Measurements from ENCODE around the gene SERPINA9.

DNA sequence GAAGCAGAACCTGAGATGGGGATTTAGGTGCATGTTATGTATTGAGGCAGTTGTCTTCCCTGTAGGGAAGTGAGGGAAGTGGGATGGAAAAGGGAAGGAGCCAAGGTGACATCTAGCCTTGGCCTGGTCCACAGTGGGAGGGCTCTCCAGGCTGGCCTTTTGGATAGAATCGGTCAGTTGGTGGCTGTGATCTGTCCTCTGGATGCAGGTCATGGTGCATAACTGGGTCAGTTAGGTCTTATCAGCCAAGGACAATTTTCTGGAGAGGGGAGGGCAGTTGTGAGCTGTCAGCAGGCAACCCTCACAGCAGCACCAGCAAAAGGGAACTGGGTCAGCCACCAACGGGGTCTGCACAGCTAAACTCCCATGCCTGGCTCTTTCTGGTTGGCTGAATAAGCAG is 23.7 kb upstream of the SERPINA9 start:
- TF ChIP-seq EP300 (IDR thresholded peaks at IDR 0.05) = no peak
- TF ChIP-seq POLR2A (IDR thresholded peaks at IDR 0.05; ENCODE audit: low read depth) = no peak
- TF ChIP-seq, protein P1, sequence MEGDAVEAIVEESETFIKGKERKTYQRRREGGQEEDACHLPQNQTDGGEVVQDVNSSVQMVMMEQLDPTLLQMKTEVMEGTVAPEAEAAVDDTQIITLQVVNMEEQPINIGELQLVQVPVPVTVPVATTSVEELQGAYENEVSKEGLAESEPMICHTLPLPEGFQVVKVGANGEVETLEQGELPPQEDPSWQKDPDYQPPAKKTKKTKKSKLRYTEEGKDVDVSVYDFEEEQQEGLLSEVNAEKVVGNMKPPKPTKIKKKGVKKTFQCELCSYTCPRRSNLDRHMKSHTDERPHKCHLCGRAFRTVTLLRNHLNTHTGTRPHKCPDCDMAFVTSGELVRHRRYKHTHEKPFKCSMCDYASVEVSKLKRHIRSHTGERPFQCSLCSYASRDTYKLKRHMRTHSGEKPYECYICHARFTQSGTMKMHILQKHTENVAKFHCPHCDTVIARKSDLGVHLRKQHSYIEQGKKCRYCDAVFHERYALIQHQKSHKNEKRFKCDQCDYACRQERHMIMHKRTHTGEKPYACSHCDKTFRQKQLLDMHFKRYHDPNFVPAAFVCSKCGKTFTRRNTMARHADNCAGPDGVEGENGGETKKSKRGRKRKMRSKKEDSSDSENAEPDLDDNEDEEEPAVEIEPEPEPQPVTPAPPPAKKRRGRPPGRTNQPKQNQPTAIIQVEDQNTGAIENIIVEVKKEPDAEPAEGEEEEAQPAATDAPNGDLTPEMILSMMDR (IDR thresholded peaks at IDR 0.05) = no peak
- TF ChIP-seq POLR2AphosphoS5 (IDR thresholded peaks at IDR 0.05) = no peak

Data from esophagus muscularis mucosa (tissue), 4 donors.